Left forelimb (tissue), 1 donor: Measurements from ENCODE around the gene FAM136A.
"Not testable (repeated sequence)": the region's sequence is repeated elsewhere in the genome, so short reads cannot be mapped to it uniquely, and the experiment has no call there.

Experiments used
- DNase-seq: peaks from one replicate; pipeline ENCODE4 v3.0.0-alpha.2; 2018; ENCODE audit warnings: low spot score

Gene FAM136A

DNA sequence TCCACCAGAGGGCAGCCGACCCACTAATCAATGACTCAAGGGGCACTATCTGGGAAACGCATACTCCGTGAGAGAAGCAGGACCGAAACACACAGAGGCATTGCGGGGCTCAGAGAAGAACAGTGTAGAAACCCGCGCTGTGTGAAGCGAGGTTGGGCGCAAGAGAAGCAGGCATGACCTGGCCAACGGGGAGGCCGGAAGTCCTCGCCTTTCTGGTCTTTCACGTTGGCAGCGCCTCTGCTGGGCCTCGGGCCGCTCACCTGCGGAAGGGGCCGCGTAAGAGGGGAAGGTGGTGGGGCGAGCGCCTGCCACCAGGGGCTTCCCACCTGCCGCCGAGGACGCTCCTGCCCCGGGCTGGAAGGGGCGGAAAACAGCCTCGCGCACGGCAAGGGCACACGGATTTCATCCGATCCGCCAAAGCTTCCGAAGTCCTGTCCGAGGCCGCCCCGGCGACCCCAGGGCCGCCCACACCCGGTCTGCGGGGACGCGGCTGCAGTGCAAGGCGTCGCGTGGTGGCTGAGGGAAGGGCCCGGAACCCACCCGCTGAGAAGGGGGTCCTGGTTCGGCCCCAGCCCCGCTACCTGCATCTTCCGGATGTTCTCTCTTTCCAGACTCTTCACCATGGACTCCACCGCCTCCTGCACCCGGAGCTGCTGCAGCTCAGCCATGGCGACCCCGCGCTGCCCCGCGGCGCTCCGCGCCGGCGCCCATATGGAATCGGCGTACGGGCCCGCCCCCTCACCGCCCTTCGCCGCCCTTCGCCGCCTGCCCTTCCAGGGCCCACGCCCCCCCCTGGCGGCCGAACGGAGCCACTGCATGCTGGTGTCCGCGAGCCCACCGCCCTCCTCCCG, at the start of gene FAM136A:
Gene FAM136A (minus strand): TSS at position 724 of the 851 bp plus-strand sequence. CDS start 56 bp downstream, at position 668.
- DNase-seq = peak; percentile 92

DNA sequence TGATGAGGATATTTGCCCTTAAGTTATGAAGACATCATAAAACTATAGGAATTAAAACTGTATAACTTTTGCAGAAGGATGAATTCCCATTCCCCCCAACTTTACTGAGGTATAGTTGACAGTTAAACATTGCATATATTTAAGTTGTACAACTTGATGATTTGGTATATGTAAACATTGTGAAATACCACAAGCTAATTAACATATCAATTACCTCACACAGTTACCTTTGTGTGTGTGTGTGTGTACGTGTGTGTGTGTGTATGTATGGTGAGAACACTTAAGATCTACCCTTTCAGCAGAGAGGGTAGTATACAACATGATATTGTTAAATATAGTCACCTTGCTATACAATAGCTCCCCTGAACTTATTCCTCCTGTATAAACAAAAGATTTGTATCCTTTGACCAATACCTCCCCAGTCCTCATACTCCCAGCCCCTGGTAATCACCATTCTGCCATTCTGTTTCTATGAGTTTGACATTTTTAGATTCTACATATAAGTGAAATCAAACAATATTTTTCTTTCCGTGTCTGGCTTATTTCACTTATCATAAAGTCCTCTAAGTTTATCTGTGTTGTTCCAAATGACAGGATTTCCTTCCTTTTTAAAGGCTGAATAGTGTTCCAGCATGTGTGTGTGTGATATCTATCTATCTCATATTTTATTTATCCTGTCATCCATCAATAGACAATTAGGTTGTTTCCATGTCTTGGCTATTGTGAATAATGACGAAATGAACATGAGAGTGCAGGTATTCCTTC, 48.2 kb upstream of the FAM136A start:
- no peak for DNase-seq

DNA sequence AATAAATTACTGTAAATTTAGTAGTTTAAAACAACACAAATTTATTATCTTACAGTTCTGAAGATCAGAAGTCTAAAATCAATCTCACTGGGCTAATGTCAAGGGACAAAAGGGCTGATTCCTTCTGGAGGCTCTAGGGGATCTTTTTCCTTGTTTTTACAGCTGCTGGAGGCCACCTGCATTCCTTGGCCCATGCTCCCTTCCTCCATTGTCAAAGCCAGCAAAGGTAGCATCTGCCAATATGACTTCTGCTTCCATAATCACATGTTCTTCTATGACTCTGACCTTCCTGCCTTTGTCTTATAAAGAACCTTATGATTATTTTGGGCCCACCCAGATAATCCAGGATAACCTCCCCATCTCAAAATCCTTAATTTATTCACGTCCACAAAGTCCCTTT, 46.0 kb upstream of the FAM136A start:
- no peak for DNase-seq

DNA sequence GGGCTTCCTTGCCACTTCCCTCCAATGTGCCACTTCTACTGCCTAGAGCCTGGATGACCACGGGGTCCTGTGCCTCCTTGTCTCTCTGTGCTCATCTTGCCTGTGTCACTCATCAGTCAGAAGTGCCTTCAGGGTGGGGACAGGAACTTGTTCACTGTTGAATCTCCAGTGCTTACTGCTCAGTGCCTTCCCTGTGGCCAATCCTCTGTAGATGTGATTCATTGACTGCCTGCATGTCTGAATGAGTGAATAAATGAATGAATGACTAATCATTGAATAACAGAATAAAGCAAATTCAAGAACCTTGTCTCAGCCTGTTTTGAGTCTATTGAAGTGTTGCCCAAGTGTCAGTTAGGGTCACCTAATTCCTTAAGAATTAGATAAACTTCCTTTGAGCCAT, 42.3 kb upstream of the FAM136A start:
- DNase-seq = no peak

DNA sequence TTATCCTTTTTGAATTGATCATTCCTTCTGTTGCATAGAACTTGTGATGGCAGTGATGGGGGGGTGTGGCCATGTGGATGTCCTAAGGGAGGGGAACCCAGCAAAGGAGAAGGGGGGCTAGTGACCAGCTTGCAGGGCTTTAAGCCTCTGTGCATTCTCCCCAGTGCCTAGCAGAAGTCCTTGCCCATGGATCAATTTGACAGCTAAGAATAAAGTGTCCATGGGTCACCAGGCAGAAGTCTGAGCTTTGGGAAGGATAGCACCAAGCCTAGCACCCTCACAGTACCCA, 39.6 kb upstream of the FAM136A start:
- no peak for DNase-seq

DNA sequence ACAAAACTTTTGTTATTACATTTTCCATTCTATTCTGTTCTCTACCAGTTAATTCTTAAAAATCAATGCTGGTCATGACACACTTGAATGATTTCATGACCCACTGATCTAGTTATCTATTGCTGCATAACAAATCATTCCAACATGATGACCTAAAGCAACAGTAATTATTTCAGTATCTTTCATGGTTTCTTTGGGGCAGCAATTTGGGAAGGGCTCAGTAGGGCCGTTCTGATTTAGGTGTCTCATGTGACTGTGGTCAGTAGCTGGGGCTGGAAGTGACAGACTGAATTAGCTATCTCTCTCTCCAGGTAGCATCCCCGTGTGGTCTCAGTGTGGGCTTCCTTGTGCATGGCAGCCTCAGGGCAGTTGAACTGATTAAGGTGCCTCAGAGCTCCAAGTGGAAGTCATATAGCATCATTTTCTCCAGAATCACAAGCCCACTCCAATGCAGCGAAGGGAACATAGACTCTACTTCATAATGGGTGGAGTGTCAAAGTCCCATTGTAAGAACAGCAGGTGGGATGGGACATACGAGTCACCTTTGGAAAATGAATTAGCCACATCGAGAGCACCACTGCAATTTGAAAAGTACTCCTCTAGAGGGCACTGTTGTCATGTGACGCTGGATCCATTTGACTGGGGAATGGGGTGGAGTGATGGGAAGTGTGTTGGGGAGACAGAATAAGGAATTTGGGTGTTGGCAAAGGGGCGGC, 39.1 kb upstream of the FAM136A start:
- no peak for DNase-seq

DNA sequence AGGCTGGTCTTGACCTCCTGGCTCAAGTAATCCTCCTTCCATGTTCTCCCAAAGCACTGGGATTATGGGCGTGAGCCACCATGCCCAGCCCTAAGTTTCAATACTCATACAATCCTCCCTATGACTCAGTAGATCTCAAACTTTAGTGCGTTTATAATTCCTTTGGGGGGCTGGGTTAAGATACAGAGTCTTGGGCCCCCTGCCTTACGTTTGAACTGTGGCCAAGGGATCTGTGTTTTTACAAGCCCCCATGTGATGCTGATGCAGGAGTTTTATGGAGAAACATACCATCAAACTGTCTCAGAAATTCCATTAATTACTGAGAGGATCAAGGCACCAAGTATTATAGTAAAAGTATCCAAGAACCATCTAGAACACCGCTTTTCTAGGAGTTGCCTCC, 38.2 kb upstream of the FAM136A start:
- no peak for DNase-seq

DNA sequence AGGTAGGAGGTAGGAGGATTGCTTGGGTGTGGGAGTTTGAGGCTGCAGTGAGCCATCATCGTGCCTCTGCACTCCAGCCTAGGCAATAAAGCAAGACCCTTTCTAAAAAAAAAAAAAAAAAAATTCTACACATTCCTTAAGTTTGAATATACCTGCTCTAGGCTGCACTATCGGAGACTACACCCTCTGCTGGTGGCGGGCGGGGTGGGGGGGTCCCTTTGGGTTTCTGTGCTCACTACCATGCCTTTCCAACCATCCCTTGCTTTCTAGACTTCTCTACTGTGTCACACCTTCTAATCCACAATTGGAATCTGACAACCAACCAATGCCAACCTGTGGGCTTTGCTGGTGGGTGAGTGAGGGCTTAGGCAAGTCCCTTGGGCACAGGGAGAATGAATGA, 34.7 kb upstream of the FAM136A start:
- no peak for DNase-seq

DNA sequence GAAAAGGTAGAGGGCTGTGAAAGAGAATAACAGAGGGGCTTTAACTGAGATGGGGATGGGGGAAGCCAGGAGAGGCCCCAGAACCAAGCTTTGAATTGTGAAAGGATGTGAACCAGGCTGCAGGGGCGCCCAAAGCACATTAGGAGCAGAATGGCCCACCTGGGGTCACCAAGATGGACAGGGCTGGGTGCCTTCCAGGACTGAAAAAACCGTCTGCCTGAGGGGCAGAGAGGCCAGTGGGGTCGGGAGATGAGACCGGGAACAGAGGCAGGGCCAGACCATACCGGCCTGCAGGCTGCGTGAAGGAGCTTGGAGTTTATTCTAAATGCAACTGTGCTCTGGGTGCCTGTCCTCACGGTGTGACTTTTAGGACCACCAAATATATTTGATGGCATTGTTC, 29.1 kb upstream of the FAM136A start:
- DNase-seq = no peak

DNA sequence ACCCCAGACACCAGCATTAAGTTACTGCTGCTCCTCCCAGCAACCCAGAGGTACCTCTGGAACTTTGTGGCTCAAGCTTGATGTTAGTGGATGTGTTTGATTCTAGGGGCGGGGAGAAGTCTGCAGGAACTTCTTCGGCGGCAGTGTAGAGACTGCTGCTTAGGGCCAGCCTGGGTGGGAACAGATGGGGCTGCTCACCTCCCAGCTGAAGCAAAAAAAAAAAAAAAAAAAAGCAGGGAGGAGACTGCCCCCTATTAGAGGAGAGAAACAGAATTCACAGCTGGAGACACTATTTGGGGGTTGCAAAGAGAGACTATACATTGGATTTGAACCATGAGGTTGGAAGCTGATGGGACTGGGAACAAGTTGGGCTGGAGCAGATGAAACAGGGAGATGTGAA, 28.6 kb upstream of the FAM136A start:
- no peak for DNase-seq

DNA sequence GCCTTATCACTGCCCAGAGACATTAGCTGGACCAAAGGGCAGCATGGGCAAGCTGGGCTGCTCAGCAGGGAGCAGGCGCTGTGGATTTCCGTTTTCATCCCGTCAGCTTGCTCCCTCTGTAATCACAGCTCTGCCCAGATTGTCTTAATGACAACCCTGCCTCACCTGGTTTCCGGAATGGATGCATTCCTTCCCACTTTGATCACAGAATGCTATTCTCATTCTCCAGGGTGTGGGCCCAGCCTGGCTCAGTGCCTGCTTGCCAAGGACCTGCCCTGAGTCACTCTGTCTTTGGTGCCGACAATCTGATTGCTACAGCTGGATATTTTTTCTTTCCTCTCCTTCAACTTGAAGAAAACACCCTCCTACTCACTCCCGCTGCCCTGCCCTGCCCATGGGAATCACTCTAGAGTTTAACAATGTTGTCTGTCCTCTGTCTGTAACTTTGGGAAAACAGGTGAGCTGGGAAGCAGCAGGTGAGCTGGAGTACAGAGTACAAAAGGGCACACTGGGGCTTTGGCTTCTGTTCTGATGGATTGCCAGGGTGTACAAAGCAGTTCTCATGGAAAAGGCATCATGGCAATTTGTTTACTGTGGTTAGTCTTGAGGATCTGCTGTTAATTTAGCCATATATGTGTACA, 27.2 kb upstream of the FAM136A start:
- no peak for DNase-seq

DNA sequence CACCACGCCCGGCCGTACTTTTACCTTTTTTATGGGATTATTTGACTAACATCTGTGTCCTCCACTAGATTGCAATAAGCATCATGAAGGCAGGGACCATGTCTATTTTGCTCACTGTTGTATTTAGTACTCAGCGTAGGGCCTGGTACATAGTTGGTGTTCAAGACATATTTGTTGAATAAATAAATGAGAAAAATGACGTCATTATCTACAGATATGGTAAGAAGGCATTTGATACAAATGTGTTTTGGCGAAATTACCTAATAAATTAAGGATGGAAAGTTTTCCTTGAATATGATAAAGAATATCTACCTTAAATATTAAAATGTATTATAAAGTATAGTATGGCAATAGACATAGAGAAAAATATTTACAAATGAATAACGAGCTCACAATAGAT, 24.0 kb upstream of the FAM136A start:
- no peak for DNase-seq

DNA sequence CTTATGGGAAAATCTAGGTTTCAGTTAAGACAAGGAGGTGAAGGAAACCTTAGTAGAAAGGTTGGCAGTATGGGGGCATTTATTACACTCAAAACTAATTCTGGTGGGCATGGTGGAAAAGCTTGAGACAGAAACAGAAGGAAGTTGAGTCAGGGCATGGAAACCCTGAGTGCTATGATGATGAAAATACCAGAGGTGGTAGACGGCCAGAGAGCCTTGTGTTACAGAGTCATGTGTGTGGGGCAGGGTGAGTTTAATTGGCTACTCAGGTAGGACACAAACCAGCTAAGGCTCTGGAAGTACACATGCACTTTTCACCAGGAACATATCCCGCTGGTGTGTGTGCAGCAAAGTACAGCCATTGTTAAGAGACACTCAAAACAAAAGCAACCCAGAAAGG, 20.7 kb upstream of the FAM136A start:
- DNase-seq = no peak

DNA sequence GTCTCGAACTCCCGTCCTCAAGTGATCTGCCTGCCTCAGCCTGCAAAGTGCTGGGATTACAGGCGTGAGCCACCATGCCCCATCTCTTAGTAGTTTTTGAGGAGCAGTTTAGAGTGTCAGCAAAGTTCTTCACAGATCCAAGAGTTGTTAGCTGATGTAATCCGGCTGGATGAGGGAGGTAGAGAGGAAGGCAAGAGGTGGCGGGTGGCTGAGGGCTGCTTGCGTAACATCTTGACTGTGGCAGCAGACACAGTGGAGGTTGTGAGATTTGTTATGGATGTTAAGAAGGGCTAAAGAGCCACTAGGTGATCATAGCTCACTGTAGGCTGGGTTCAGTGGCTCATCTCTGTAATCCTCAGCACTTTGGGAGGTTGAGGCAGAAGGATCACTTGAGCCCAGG, 19.5 kb upstream of the FAM136A start:
- no peak for DNase-seq

DNA sequence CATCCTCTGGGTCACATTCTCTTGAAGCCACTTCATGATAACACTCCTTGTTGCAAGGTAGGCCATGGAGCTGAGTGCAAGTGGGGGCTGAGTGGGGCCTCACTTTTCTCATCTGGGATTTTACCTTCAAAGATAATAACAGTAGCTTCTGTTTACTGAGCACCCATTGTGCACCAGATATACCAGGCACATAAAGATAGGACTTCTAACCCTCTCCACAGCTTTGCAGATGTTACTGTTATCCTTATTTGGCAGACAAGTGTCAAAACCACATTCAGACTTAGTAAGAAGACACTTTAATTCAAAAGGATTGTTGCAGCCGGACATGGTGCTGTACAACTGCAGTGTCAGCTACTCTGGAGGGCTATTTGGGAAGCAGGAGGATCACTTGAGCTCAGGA, 12.8 kb upstream of the FAM136A start:
- no peak for DNase-seq

DNA sequence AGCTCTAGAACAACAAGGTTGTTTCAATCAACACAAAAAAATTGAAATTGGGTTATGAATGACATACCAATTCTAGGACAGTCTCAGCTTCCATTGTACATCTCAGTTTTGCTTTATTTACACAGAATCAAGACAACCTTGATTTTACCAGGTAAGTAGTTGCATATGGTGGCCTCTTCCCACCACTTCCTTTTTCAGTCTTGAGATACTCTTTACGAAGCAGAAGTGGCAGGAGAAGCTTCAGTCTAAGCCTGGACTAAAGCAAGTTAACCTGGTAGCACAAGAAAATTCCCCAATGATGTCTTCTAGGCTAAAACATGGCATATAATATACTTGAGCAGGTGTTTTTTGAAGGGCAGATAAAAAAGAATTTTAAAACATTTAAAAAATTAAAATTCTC, 10.7 kb upstream of the FAM136A start:
- no peak for DNase-seq

DNA sequence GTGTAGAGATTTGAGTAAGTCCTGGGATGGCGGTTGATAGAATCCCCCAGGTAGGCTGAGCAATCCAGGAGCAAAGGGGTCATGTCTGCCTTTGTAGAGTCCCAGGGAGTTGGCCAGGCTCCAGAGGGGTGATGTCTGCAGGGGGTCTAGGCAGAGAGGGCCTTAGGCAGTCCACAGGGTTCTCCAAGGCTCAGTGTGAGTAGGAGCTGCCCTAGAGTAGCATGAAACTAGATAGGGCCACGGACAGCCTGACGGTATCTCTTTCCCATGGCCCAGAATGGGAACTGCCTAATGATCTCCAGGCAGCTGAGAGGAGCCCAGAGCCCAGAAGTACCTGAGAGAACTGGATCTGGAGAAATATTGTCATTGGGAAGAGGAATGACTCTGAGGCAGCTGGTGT, 9.0 kb upstream of the FAM136A start:
- no peak for DNase-seq

DNA sequence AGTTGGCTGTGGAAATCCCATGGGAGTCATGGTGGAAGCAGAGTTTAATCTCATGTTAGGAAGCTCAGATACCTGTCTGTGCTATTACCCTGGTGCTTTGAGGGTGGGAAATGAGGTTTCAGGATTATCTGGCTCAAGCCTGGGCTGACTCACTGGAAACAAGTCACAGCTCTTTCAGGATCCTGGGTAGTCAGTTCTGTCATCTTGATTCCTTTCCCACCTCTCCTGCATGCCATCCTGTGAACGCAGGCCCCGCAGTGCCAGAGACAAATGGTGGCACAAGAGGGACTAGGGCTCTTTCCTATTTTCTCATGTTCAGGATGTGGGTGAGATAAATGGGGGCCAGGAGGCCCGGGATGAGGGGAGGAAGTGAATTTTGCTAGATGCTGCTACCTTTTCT, 3.7 kb upstream of the FAM136A start:
- DNase-seq = no peak

DNA sequence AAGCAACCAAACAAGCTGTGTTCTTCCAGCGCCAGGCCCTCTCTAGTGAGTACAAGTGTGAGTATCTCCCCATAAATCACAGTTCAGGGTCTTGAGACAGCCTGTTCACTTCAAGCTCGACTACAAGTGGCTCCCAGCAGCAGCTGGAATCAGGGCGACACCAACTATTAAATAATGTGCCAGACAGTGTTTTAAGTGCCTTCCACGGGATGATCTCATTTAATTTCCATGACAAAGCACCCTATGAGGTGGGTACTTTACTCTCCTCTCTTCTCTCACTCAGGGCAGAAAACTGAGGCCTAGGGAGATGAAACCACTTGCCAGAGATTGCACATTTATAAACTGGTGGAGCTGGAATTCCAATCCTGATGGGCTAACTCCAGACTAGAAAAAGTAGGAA, 2.6 kb upstream of the FAM136A start:
- no peak for DNase-seq

DNA sequence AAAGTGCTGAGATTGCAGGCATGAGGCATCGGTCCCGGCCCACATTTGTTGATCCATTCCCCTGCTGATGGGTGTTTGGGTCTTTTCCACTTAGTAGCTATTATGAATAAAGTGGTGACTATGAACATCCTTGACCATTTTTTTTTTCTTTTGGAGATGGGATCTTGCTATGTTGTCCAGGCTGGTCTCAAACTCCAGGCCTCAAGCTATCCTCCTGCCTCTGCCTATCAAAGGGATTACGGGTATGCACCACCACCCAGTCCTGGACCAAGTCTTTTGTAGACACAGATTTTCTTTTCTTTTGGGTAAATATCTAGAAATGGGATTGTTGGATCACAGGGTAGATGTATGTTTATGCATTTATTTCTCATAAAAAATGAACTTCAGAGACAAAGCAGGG, 1.3 kb upstream of the FAM136A start:
- no peak for DNase-seq

DNA sequence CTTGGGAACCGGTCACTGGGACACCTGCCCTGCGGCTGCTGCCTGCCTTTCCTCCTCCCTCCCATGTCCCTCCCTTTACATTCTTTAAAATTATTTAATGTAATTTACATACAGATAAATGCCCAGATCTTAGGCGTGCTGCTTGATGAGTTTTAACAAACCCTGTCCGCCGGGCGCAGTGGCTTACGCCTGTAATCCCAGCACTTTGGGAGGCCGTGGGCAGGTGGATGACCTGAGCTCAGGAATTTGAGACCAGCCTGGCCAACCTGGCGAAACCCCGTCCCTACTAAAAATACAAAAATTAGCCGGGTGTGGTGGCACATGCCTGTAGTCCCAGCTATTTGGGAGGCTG, 304 bp upstream of the FAM136A start:
- DNase-seq = not testable (repeated sequence)

DNA sequence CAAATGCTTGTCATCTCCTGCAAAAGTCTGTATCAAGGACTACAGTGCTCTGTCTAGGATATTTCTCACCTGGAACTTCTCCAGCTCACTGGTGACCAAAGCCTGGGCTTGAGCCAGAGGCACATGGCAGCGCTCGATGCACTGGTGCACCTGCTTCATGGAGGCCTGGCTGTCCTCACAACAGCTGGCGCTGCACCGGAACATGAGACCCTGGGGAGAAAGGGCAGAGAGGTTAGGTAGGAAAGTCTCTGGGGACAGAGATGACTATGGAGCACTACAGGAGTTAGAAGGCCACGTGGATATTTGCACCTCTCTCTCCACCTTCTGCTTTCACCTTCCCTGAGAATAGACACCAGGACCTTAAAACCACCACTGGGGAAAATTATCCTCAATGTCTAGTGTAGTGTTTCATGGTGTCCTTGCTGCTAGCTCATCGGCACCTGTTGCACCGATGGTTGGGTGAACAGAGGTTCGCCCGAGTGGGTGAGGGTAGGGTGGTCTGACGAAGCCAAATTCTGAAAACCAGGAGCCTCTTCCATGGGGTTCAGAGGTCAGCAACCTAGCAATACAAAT, 1.0 kb downstream of the FAM136A start:
- no peak for DNase-seq
